Left lung (tissue), 10 donors: Measurements from ENCODE around the gene PTPRQ. TPM values are rescaled to one million over a fixed set of nuclear protein-coding genes. Genes with fewer than 3 reads are reported as not detected.

Experiments
- ATAC-seq: fragments of 200-7000 bp; cut with Tn5 transposase; one replicate; pipeline ENCODE4 v1.9.1; 2020; ENCODE audit warnings: moderate library complexity
- DNase-seq, 4 donors: peaks; one replicate each; pipeline ENCODE4 v3.0.0-alpha.2; 2013 to 2020
- H3K27ac ChIP-seq, 2 donors: fragments of 200-600 bp; sonication (generic) in 1 of 2; one replicate each; pipeline versions ENCODE4 v1.5.0 to v1.8.0; 2020 to 2021
- H3K27me3 ChIP-seq, 2 donors: fragments of 200-600 bp; sonication (generic) in 1 of 2; one replicate each; pipeline versions ENCODE4 v1.5.0 to v1.8.0; 2020 to 2021
- H3K36me3 ChIP-seq, 2 donors: fragments of 200-600 bp; sonication (generic) in 1 of 2; one replicate each; pipeline versions ENCODE4 v1.5.0 to v1.8.0; 2020 to 2021
- H3K4me1 ChIP-seq, 2 donors: fragments of 200-600 bp; one replicate each; pipeline ENCODE4 v1.8.0; 2021
- H3K4me3 ChIP-seq, 2 donors: fragments of 200-600 bp; sonication (generic) in 1 of 2; one replicate each; pipeline versions ENCODE4 v1.5.0 to v1.8.0; 2020 to 2021; ENCODE audit warnings: mild to moderate bottlenecking in 1 of 2
- H3K9me3 ChIP-seq, 2 donors: fragments of 200-600 bp; sonication (generic) in 1 of 2; one replicate each; pipeline versions ENCODE4 v1.5.0 to v1.8.0; 2020 to 2021
- CTCF ChIP-seq, 2 donors: fragments of 200-600 bp; sonication (generic) in 1 of 2; IDR thresholded peaks; one replicate each; pipeline versions ENCODE4 v1.5.0 to v1.8.0; 2021; ENCODE audit warnings: antibody characterized with exemption in 2 of 2
- intact Hi-C, 2 donors: fragments of 100-400 bp; cut with DNase I; formaldehyde crosslinking; loops; one replicate each; pipeline versions ENCODE4 v1.11.2 to v1.14.2; 2022
- polyA plus RNA-seq, 6 donors: library from polyadenylated mRNA; unstranded; fragments of 120-200 nt; gene quantifications; one replicate each; pipeline ENCODE4 v1.2.1, GENCODE V29; 2013; ENCODE audit not compliant: insufficient read length in 6 of 6
- total RNA-seq, 2 donors: library from RNA; stranded (reverse); fragmentation: NEBNext Ultra II Directional; extraction: Animal tissue kit (Norgen Biotek cat#: 25700); gene quantifications; one replicate each; pipeline ENCODE4 v1.2.1, GENCODE V29; 2021
- donor health status: DM: no; HTN: yes; CAD: no.
- donor health status: DM: no; HTN: no; CAD: no.

PTPRQ gene
- total and polyA plus RNA-seq, 8 donors: 0.79 to 9.1 (median 3.8) TPM

GRCh38 chr12:80406253-80406652, 37.8 kb upstream of the PTPRQ start:
- H3K4me3 ChIP-seq: no peak overlapping the region
- peaks cover 0 to 1% of the 10 kb centered on the region in 2 donors for H3K27me3 ChIP-seq
- intact Hi-C loops: no loop called here
- TF ChIP-seq CTCF (IDR thresholded peaks at IDR 0.05): no peak
- H3K27ac ChIP-seq: no peak overlapping the region
- peaks cover 0 to 3% of the 10 kb centered on the region in 2 donors for H3K36me3 ChIP-seq
- no peak for DNase-seq
- no peak for ATAC-seq
- H3K9me3 ChIP-seq: no peaks in the 10 kb centered on the region
- H3K4me1 ChIP-seq: no peaks in the 10 kb centered on the region

- no peaks in the 10 kb centered on the region for H3K9me3 ChIP-seq
- no peak for TF ChIP-seq CTCF (IDR thresholded peaks at IDR 0.05)
- DNase-seq (no peak), ATAC-seq (no peak)
- no peaks in the 10 kb centered on the region for H3K27me3 ChIP-seq
- no peaks in the 10 kb centered on the region for H3K36me3 ChIP-seq
- no peaks in the 10 kb centered on the region for H3K4me1 ChIP-seq
- H3K27ac ChIP-seq: no peak overlapping the region
- intact Hi-C loops: loop anchor here in 1 of 2 donors (5.0 kb wide), 1 partner anchor 351 kb away; no protein-coding TSS in a partner anchor
- H3K4me3 ChIP-seq: no peak overlapping the region
These were observed 32.2 kb upstream of the PTPRQ start for GRCh38 chr12:80411787-80412186.

GRCh38 chr12:80412343-80412953, 31.6 kb upstream of the PTPRQ start:
- Histone ChIP-seq H3K4me1 (no peaks in the 10 kb centered on the region), H3K27ac (no peak overlapping the region), H3K36me3 (no peaks in the 10 kb centered on the region), H3K4me3 (no peak overlapping the region), H3K27me3 (no peaks in the 10 kb centered on the region), H3K9me3 (no peaks in the 10 kb centered on the region)
- TF ChIP-seq CTCF (IDR thresholded peaks at IDR 0.05): peak; percentile 43 to 86
- intact Hi-C loops: loop anchor here in 1 of 2 donors (5.0 kb wide), 1 partner anchor 350 kb away; no protein-coding TSS in a partner anchor
- ATAC-seq (peak; percentile 84), DNase-seq (peak in 2 of 4 donors; percentile 43 to 59)

GRCh38 chr12:80413462-80413861, 30.6 kb upstream of the PTPRQ start:
- no peak for ATAC-seq
- no peak for TF ChIP-seq CTCF (IDR thresholded peaks at IDR 0.05)
- intact Hi-C loops: loop anchor here in 1 of 2 donors (5.0 kb wide), 1 partner anchor 349 kb away; no protein-coding TSS in a partner anchor

GRCh38 chr12:80415466-80415865, 28.6 kb upstream of the PTPRQ start:
- TF ChIP-seq CTCF (IDR thresholded peaks at IDR 0.05): no peak
- ATAC-seq (no peak), DNase-seq (no peak)
- Histone ChIP-seq H3K9me3 (no peaks in the 10 kb centered on the region), H3K27me3 (no peaks in the 10 kb centered on the region), H3K4me3 (no peak overlapping the region), H3K27ac (no peak overlapping the region), H3K36me3 (no peaks in the 10 kb centered on the region), H3K4me1 (no peaks in the 10 kb centered on the region)
- intact Hi-C loops: no loop called here

More at GRCh38 chr12:80413462-80413861, 30.6 kb upstream of the PTPRQ start:
- Histone ChIP-seq H3K4me3 (no peak overlapping the region), H3K27ac (no peak overlapping the region), H3K9me3 (no peaks in the 10 kb centered on the region), H3K36me3 (no peaks in the 10 kb centered on the region), H3K4me1 (no peaks in the 10 kb centered on the region), H3K27me3 (no peaks in the 10 kb centered on the region)
- no peak for DNase-seq
